HepG2 (cell line): ENCODE data around the gene STUB1.

ENCODE experiments used
- ATF3 ChIP-seq: sonication (generic); formaldehyde crosslinking; IDR thresholded peaks from 2 replicates; pipeline ENCODE4 v1.4.0; 2020; ENCODE audit warnings: missing genetic modification reagents
- CREM ChIP-seq, 2 experiments: sonication (generic) in 1 of 2; formaldehyde crosslinking in 1 of 2; IDR thresholded peaks; 2 replicates each; pipeline versions ENCODE4 v1.4.0 to v1.6.1; 2016 to 2020; ENCODE audit warnings: antibody characterized with exemption in 1 of 2, mild to moderate bottlenecking in 1 of 2, missing genetic modification reagents in 1 of 2
- CTCF ChIP-seq: sonication (generic); formaldehyde crosslinking; IDR thresholded peaks from 2 replicates; pipeline ENCODE4 v1.5.0; 2020; ENCODE audit warnings: mild to moderate bottlenecking, missing genetic modification reagents, moderate library complexity
- FOXM1 ChIP-seq: sonication (generic); formaldehyde crosslinking; IDR thresholded peaks from 2 replicates; pipeline ENCODE4 v1.5.0; 2020; ENCODE audit warnings: missing genetic modification reagents
- HMGXB4 ChIP-seq, 2 experiments: sonication (generic) in 1 of 2; formaldehyde crosslinking in 1 of 2; IDR thresholded peaks; 2 replicates each; pipeline versions ENCODE4 v1.4.0 to v1.6.1; 2018 to 2020; ENCODE audit warnings: missing genetic modification reagents in 2 of 2, borderline replicate concordance in 1 of 2, low read depth in 1 of 2, mild to moderate bottlenecking in 1 of 2, missing biosample characterization in 1 of 2
- HNF1B ChIP-seq: sonication (generic); formaldehyde crosslinking; IDR thresholded peaks from 2 replicates; pipeline ENCODE4 v1.5.1; 2020; ENCODE audit warnings: mild to moderate bottlenecking, moderate library complexity, missing genetic modification reagents
- NFIC ChIP-seq: IDR thresholded peaks from 2 replicates; pipeline ENCODE4 v1.6.1; 2012; ENCODE audit warnings: mild to moderate bottlenecking, low read length, inconsistent platforms
- PBX3 ChIP-seq: sonication (generic); formaldehyde crosslinking; IDR thresholded peaks from 2 replicates; pipeline ENCODE4 v1.8.1; 2023; ENCODE audit warnings: missing genetic modification reagents, inconsistent platforms, borderline replicate concordance
- RFX5 ChIP-seq: IDR thresholded peaks from 2 replicates; pipeline ENCODE4 v1.6.1; 2011; ENCODE audit warnings: low read depth, low read length, improper control_type of control experiment
- USF2 ChIP-seq, 2 experiments: sonication (generic) in 1 of 2; formaldehyde crosslinking in 1 of 2; IDR thresholded peaks; 2 replicates each; pipeline versions ENCODE4 v1.5.1 to v1.6.1; 2011 to 2020; ENCODE audit warnings: borderline replicate concordance in 1 of 2, low read depth in 1 of 2, low read length in 1 of 2, mild to moderate bottlenecking in 1 of 2, missing genetic modification reagents in 1 of 2, moderate library complexity in 1 of 2
- YY1 ChIP-seq: IDR thresholded peaks from 2 replicates; pipeline ENCODE4 v1.6.1; 2011; ENCODE audit warnings: low read length, low read depth, moderate library complexity, mild to moderate bottlenecking; ENCODE audit not compliant: insufficient read depth, insufficient replicate concordance
- ZBTB49 ChIP-seq: sonication (generic); formaldehyde crosslinking; IDR thresholded peaks from 2 replicates; pipeline ENCODE4 v1.4.0; 2020; ENCODE audit warnings: missing genetic modification reagents, borderline replicate concordance
- ZNF576 ChIP-seq: sonication (generic); formaldehyde crosslinking; IDR thresholded peaks from 2 replicates; pipeline ENCODE4 v1.4.0; 2020; ENCODE audit warnings: mild to moderate bottlenecking, missing genetic modification reagents

GRCh38 chr16:672851-673250, 7.4 kb upstream of the STUB1 start:
- TF ChIP-seq ZNF576 (CRISPR knock-in tag): no peak
- TF ChIP-seq HMGXB4 (CRISPR knock-in tag; IDR thresholded peaks at IDR 0.05; ENCODE audit: borderline replicate concordance in 1 of 2, low read depth in 1 of 2): no peak
- no peak for TF ChIP-seq NFIC
- no peak for TF ChIP-seq RFX5
- TF ChIP-seq USF2 (IDR thresholded peaks at IDR 0.05; ENCODE audit: low read depth, low read length): no peak
- TF ChIP-seq USF2 (CRISPR knock-in tag; IDR thresholded peaks at IDR 0.05; ENCODE audit: borderline replicate concordance): no peak
- no peak for TF ChIP-seq HNF1B
- TF ChIP-seq ATF3 (CRISPR knock-in tag): no peak
- TF ChIP-seq ZBTB49 (CRISPR knock-in tag): no peak
- no peak for TF ChIP-seq CTCF
- no peak for TF ChIP-seq FOXM1 (CRISPR knock-in tag)
- no peak for TF ChIP-seq CREM (IDR thresholded peaks at IDR 0.05)
- no peak for TF ChIP-seq CREM (CRISPR knock-in tag; IDR thresholded peaks at IDR 0.05)
- TF ChIP-seq YY1: no peak
- no peak for TF ChIP-seq PBX3 (CRISPR knock-in tag)
